ENCODE measurements around the gene CSRNP3.
"Not testable (repeated sequence)": the region's sequence is repeated elsewhere in the genome, so short reads cannot be mapped to it uniquely, and the experiment has no call there.

The CSRNP3 gene

GRCh38 chr2:165632594-165632993, 163.1 kb downstream of the CSRNP3 start:
- DNase-seq (ENCODE audit: low read depth in 2 of 3, low spot score in 1 of 3): no peak

- DNase-seq (ENCODE audit: low read depth in 2 of 3, low spot score in 1 of 3): no peak
These were observed 163.9 kb downstream of the CSRNP3 start for GRCh38 chr2:165633431-165633830.

- no peak for DNase-seq (ENCODE audit: low read depth in 2 of 3, low spot score in 1 of 3)
These were observed 164.8 kb downstream of the CSRNP3 start for GRCh38 chr2:165634282-165634681.

GRCh38 chr2:165634855-165635254, 165.4 kb downstream of the CSRNP3 start:
- DNase-seq (ENCODE audit: low read depth in 2 of 3, low spot score in 1 of 3): no peak

- DNase-seq (ENCODE audit: low read depth in 2 of 3, low spot score in 1 of 3): no peak
These were observed 166.0 kb downstream of the CSRNP3 start for GRCh38 chr2:165635532-165635931.

- no peak for DNase-seq (ENCODE audit: low read depth in 2 of 3, low spot score in 1 of 3)
These were observed 167.5 kb downstream of the CSRNP3 start for GRCh38 chr2:165636959-165637358.

GRCh38 chr2:165637396-165637795, 167.9 kb downstream of the CSRNP3 start:
- DNase-seq (ENCODE audit: low read depth in 2 of 3, low spot score in 1 of 3): no peak

GRCh38 chr2:165639504-165639903, 170.0 kb downstream of the CSRNP3 start:
- DNase-seq (ENCODE audit: low read depth in 2 of 3, low spot score in 1 of 3): no peak

- no peak for DNase-seq (ENCODE audit: low read depth in 2 of 3, low spot score in 1 of 3)
These were observed 170.9 kb downstream of the CSRNP3 start for GRCh38 chr2:165640247-165640929.

- no peak for DNase-seq (ENCODE audit: low read depth in 2 of 3, low spot score in 1 of 3)
These were observed 176.7 kb downstream of the CSRNP3 start for GRCh38 chr2:165645930-165646831.

GRCh38 chr2:165647409-165647808, 177.9 kb downstream of the CSRNP3 start:
- no peak for DNase-seq (ENCODE audit: low read depth in 2 of 3, low spot score in 1 of 3)

- no peak for DNase-seq (ENCODE audit: low read depth in 2 of 3, low spot score in 1 of 3)
These were observed 179.3 kb downstream of the CSRNP3 start for GRCh38 chr2:165648801-165649200.

GRCh38 chr2:165651233-165651632, 181.7 kb downstream of the CSRNP3 start:
- DNase-seq (ENCODE audit: low read depth in 2 of 3, low spot score in 1 of 3): no peak

- no peak for DNase-seq (ENCODE audit: low read depth in 2 of 3, low spot score in 1 of 3)
These were observed 186.2 kb downstream of the CSRNP3 start for GRCh38 chr2:165655661-165656060.

GRCh38 chr2:165660361-165660760, 190.9 kb downstream of the CSRNP3 start:
- DNase-seq (ENCODE audit: low read depth in 2 of 3, low spot score in 1 of 3): no peak

- DNase-seq (ENCODE audit: low read depth in 2 of 3, low spot score in 1 of 3): no peak
These were observed 193.2 kb downstream of the CSRNP3 start for GRCh38 chr2:165662720-165663119.

- DNase-seq (ENCODE audit: low read depth in 2 of 3, low spot score in 1 of 3): no peak
These were observed 196.1 kb downstream of the CSRNP3 start for GRCh38 chr2:165665614-165666013.

- not testable (repeated sequence) for DNase-seq (ENCODE audit: low read depth in 2 of 3, low spot score in 1 of 3)
These were observed 196.6 kb downstream of the CSRNP3 start for GRCh38 chr2:165666073-165666472.

- no peak for DNase-seq (ENCODE audit: low read depth in 2 of 3, low spot score in 1 of 3)
These were observed 197.1 kb downstream of the CSRNP3 start for GRCh38 chr2:165666605-165667004.

GRCh38 chr2:165667375-165667774, 197.9 kb downstream of the CSRNP3 start:
- no peak for DNase-seq (ENCODE audit: low read depth in 2 of 3, low spot score in 1 of 3)

- DNase-seq (ENCODE audit: low read depth in 2 of 3, low spot score in 1 of 3): no peak
These were observed 205.3 kb downstream of the CSRNP3 start for GRCh38 chr2:165674780-165675179.

GRCh38 chr2:165675551-165675968, 206.1 kb downstream of the CSRNP3 start:
- DNase-seq (ENCODE audit: low read depth in 2 of 3, low spot score in 1 of 3): no peak

Measured in stimulated activated CD4-positive, alpha-beta T cell treated with anti-CD3 and anti-CD28 coated beads, Interleukin-12 subunit alpha, Interleukin-12 subunit beta, amount 100 ng/mL, for 48 hours (primary cell).